Transverse colon (tissue), 4 donors: ENCODE data around the gene RBFOX1. TPM values are rescaled to one million over a fixed set of nuclear protein-coding genes. Genes with fewer than 3 reads are reported as not detected.
"Not testable (repeated sequence)": the region's sequence is repeated elsewhere in the genome, so short reads cannot be mapped to it uniquely, and the experiment has no call there.

Experiments used
- DNase-seq: peaks from one replicate; pipeline ENCODE4 v3.0.0-alpha.2; 2019
- H3K27ac ChIP-seq, 4 donors: fragments of 200-600 bp; sonication (generic); 2 replicates each; pipeline ENCODE4 v1.5.1; 2016 to 2018; ENCODE audit warnings: inconsistent platforms in 4 of 4
- H3K27me3 ChIP-seq: fragments of 200-600 bp; sonication (generic); 2 replicates; pipeline ENCODE4 v1.5.1; 2017; ENCODE audit warnings: inconsistent platforms
- H3K36me3 ChIP-seq, 4 donors: fragments of 200-600 bp; sonication (generic); 2 replicates each; pipeline ENCODE4 v1.5.1; 2017 to 2019; ENCODE audit warnings: inconsistent platforms in 4 of 4
- H3K4me1 ChIP-seq, 4 donors: fragments of 200-600 bp; sonication (generic); 2 replicates each; pipeline ENCODE4 v1.5.1; 2017 to 2020; ENCODE audit warnings: inconsistent platforms in 4 of 4
- H3K4me3 ChIP-seq, 4 donors: fragments of 200-600 bp; sonication (generic); 1 replicate in 1 of 4; 2 replicates in 3 of 4; pipeline versions ENCODE4 v1.5.1 to v1.6.1; 2017 to 2019; ENCODE audit warnings: inconsistent platforms in 4 of 4
- H3K9me3 ChIP-seq, 2 donors: fragments of 200-600 bp; sonication (generic); 2 replicates each; pipeline ENCODE4 v1.5.1; 2017 to 2019; ENCODE audit warnings: inconsistent platforms in 2 of 2
- CTCF ChIP-seq, 5 experiments: fragments of 200-600 bp in 3 of 5; fragments of 450-650 bp in 2 of 5; sonication (generic) in 3 of 5; IDR thresholded peaks; 1 replicate in 2 of 5; 2 replicates in 3 of 5; pipeline ENCODE4 v1.5.1; 2016 to 2017; ENCODE audit warnings: antibody characterized with exemption in 5 of 5, inconsistent platforms in 3 of 5, mild to moderate bottlenecking in 2 of 5, moderate library complexity in 1 of 5
- EP300 ChIP-seq: sonication (generic); formaldehyde crosslinking; IDR thresholded peaks from one replicate; pipeline ENCODE4 v1.6.1; 2017; ENCODE audit warnings: antibody characterized with exemption, low read depth
- POLR2A ChIP-seq: fragments of 450-650 bp; IDR thresholded peaks from one replicate; pipeline ENCODE4 v1.6.1; 2016; ENCODE audit warnings: antibody characterized with exemption, mild to moderate bottlenecking, moderate library complexity
- POLR2AphosphoS5 ChIP-seq, 3 donors: sonication (generic); formaldehyde crosslinking; IDR thresholded peaks; one replicate each; pipeline ENCODE4 v1.6.1; 2016; ENCODE audit warnings: antibody characterized with exemption in 3 of 3
- WGBS, 2 donors: methylation state at CpG; one replicate each; pipeline ENCODE4 v1.1.5; 2018; ENCODE audit warnings: low coverage in 1 of 2; 5-methylcytosine and 5-hydroxymethylcytosine counted together
- in situ Hi-C, 4 donors: fragments of 200-750 bp; cut with MboI; loops; one replicate each; pipeline versions ENCODE4 v1.15.0 to v1.15.1; 2017; ENCODE audit warnings: low sequenced_read_pairs in 3 of 4, low pct_ligation_motif_present in 1 of 4, low pct_unique_long_range_greater_than_20kb in 1 of 4
- intact Hi-C: fragments of 100-400 bp; cut with DNase I; formaldehyde crosslinking; loops from one replicate; pipeline ENCODE4 v1.15.1; 2023; ENCODE audit warnings: low total_unique reads
- total RNA-seq, 4 donors: library from RNA; depleted of rRNA; stranded (reverse); fragments of >200 nt; gene quantifications; one replicate each; pipeline ENCODE4 v1.1.0, GENCODE V29; 2016

Gene RBFOX1
- total RNA-seq, 4 donors from 2014 or later: 2.3 to 8.2 (median 3.2) TPM

DNA sequence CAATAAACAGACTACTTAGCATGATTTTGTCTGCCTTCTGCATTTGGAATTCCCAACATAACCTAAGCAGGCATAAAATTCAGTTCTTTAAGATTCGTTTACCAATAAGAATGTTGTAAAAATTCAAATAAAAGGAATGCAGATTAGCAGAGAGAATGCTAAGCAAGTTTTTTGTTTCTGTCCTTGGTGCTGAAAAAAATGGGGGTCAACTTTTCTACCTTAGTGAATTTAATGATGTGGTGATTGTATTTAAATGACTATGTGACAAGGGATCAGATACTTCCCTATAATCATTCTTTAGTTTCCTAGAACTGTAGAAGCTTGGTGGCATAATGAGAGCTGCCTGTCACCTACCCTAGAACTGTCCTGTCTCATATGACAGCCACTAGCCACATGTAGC, 159.5 kb downstream of the RBFOX1 start:
- no peak for DNase-seq
- intact Hi-C loops: no loop called here
- WGBS, 2 donors: 28 to 29% methylated on average over 1 of the region's 1 CpG
- Histone ChIP-seq H3K4me3 (no peak overlapping the region), H3K9me3 (no peaks in the 10 kb centered on the region), H3K4me1 (no peaks in the 10 kb centered on the region), H3K27me3 (no peaks in the 10 kb centered on the region), H3K36me3 (no peaks in the 10 kb centered on the region), H3K27ac (no peak overlapping the region)
- TF ChIP-seq POLR2A (no peak), CTCF (IDR thresholded peaks at IDR 0.05) (no peak), POLR2AphosphoS5 (IDR thresholded peaks at IDR 0.05) (no peak), EP300 (no peak)
- in situ Hi-C loops: no loop called here

GRCh38 chr16:7493133-7493532, 160.5 kb downstream of the RBFOX1 start:
- Histone ChIP-seq H3K9me3 (no peaks in the 10 kb centered on the region), H3K27me3 (no peaks in the 10 kb centered on the region), H3K4me1 (no peaks in the 10 kb centered on the region), H3K36me3 (no peaks in the 10 kb centered on the region), H3K4me3 (no peak overlapping the region), H3K27ac (no peak overlapping the region)
- TF ChIP-seq POLR2AphosphoS5 (IDR thresholded peaks at IDR 0.05) (no peak), POLR2A (no peak), EP300 (no peak), CTCF (IDR thresholded peaks at IDR 0.05) (no peak)
- in situ Hi-C loops: no loop called here
- 65 to 75% methylated on average over 4 to 6 of the region's 6 CpGs for WGBS, 2 donors
- intact Hi-C loops: no loop called here
- DNase-seq: no peak

GRCh38 chr16:7497691-7498090, 165.0 kb downstream of the RBFOX1 start:
- Histone ChIP-seq H3K27me3 (no peaks in the 10 kb centered on the region), H3K4me1 (no peaks in the 10 kb centered on the region), H3K4me3 (no peak overlapping the region), H3K36me3 (no peaks in the 10 kb centered on the region), H3K27ac (no peak overlapping the region), H3K9me3 (no peaks in the 10 kb centered on the region)
- TF ChIP-seq CTCF (IDR thresholded peaks at IDR 0.05): no peak
- TF ChIP-seq EP300: no peak
- no peak for TF ChIP-seq POLR2A
- TF ChIP-seq POLR2AphosphoS5 (IDR thresholded peaks at IDR 0.05): no peak
- WGBS, 2 donors: 63 to 73% methylated on average over 3 to 4 of the region's 4 CpGs
- DNase-seq: no peak
- in situ Hi-C loops (no loop called here), intact Hi-C loops (no loop called here)

GRCh38 chr16:7501868-7502267, 169.2 kb downstream of the RBFOX1 start:
- in situ Hi-C loops (no loop called here), intact Hi-C loops (loop anchor here (5.0 kb wide), 1 partner anchor 965 kb away; no protein-coding TSS in a partner anchor)
- H3K4me1 ChIP-seq: no peaks in the 10 kb centered on the region
- H3K27me3 ChIP-seq: no peaks in the 10 kb centered on the region
- WGBS, 2 donors: 84 to 86% methylated on average over 5 of the region's 5 CpGs
- no peaks in the 10 kb centered on the region for H3K9me3 ChIP-seq
- H3K27ac ChIP-seq: no peak overlapping the region
- H3K4me3 ChIP-seq: no peak overlapping the region
- no peaks in the 10 kb centered on the region for H3K36me3 ChIP-seq
- TF ChIP-seq CTCF (IDR thresholded peaks at IDR 0.05): no peak
- no peak for TF ChIP-seq POLR2A
- TF ChIP-seq EP300: no peak
- no peak for TF ChIP-seq POLR2AphosphoS5 (IDR thresholded peaks at IDR 0.05)
- no peak for DNase-seq

DNA sequence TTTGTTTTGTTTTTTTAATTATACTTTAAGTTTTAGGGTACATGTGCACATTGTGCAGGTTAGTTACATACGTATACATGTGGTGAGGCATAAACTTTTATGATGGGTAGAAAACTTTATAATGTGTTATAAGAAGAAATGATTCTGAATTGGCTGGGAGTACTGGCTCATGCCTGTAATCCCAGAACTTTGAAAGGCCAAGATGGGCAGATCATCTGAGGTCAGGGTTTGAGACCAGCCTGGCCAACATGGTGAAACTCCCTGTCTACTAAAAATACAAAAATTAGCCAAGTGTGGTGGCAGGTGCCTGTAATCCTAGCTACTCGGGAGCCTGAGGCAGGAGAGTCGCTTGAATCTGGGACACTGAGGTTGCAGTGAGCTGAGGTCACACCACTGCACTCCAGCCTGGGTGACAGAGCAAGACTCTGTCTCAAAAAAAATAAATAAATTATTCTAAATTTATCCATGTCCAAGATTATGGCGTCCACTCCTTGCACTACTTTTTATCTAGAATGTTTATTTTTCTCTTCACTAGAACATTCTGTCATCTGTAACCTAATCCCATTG, 170.0 kb downstream of the RBFOX1 start:
- H3K4me3 ChIP-seq, DNase-seq, H3K36me3 ChIP-seq, H3K4me1 ChIP-seq, in situ Hi-C loops, H3K9me3 ChIP-seq, H3K27me3 ChIP-seq, H3K27ac ChIP-seq: not testable (repeated sequence)
- WGBS, 2 donors: 75 to 84% methylated on average over 3 to 4 of the region's 4 CpGs
- intact Hi-C loops: loop anchor here (5.0 kb wide), 1 partner anchor 965 kb away; no protein-coding TSS in a partner anchor
